GM19025 (cell line): ENCODE measurements around the gene TRIP11.

Source experiments
- ATAC-seq: cut with Tn5 transposase; IDR thresholded peaks from one replicate; pipeline ENCODE4 v1.9.1; 2021; ENCODE audit warnings: mild to moderate bottlenecking, low read depth, moderate library complexity; ENCODE audit not compliant: unreplicated experiment

Gene TRIP11

GRCh38 chr14:91961297-91962220 is 78.3 kb downstream of the TRIP11 start:
- ATAC-seq = no peak

DNA sequence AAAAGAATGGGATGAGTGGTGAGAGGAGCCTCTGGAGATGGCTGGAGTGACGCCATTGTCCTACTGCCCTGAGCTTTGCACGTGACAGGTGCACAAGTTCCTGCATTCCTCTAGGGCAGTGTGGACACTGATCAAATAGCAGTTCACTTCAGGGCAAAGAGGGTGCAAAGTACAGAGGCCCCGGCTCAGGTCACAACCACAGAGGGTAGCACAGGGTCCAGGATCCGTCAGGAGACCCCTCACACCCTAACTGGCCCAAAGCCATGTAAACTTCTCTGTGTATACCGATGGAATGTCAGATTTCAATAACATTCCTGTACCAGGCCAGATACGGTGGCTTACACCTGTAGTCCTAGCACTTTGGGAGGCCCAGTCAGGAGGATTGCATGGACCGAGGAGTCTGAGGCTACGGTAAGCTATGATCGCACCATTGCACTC is 82.0 kb downstream of the TRIP11 start:
- no peak for ATAC-seq

- ATAC-seq = no peak
Measured at GRCh38 chr14:91956616-91957015, 83.2 kb downstream of the TRIP11 start.

DNA sequence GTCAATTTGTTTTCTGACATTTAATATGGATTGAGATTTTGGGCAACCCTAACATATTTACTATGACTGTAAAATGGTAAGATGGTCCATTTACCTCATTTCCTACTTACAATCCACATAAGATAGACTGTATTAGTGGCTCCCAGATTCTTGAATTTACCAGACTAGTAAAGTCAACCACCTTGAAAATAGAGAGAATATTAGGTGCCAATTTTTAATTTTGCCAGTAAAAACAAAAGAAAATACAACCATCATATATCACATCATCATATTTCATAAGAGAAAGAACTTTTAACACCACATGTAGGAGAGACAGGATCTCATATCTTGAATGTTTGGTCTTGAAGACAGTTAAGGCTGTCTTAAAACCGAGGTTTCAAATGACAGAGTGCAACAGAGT is 84.7 kb downstream of the TRIP11 start:
- ATAC-seq = no peak

DNA sequence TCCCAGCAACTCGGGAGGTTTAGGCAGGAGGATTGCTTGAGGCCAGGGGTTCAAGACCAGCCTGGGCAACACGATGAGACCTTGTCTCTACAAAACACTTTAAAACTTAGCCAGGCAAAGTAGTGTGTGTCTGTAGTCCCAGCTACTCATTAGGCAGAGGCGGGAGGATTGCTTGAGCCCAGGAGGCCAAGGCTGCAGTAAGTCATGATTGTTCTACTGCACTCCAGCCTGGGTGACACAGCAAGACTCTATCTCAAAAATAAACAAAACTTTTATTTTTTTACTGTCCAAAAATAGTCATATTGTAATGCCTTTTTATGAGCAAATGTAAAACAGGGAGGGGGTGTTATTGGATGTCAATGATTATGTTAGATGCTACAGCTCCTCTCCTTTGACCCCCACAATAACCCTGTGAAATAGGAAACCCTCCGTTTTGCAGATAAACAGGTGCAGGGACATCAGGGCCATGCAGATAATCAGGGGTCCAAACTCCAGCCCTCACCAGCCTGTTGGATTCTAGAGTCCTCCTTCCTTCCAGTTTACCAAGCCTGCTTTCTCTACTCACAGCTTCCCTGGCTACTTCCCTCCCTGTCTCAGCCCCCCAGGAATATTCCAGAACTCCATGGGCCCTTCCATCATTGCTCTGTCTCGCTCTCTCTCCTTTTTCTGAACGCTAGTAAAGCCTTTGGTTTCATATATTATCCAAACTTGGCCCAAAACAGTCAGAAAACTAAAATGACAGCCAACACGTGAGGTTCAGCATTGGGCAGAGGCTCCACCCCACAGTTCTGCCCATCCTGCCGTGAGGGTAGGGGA is 86.5 kb downstream of the TRIP11 start:
- ATAC-seq = no peak

DNA sequence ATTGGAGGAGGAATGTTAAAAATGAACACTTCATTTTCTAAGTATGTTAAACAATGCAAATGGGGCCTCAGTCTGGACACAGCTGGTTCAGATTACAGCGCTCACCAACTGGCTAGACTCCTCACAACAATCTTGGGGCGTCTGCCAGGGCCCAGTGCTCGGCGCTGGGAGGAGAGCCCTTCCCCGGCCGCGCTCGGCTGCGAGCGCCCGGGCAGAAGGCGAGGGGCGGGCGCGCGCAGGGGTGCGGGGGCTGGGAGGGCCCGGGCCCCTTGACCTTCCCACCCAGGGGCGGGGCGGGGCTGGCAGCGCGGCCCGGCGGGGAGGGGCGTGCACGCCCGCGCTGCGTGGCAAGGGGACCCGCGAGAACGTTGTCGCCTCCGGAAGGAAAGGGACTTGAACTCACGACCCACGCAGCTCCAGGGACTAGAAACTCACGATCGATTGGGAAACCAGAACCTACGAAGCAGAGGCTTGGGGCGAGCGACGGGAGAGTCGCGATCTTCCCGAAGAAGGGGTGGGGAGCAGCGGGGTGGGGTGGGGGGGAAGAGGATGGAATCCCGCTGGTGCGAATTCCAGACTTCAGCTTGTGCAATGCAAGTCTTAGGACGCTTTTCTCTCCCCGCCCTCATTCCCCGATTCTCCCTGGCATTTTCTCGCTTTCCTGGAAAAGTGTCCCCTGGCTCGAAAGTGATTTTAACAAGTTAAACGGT is 92.2 kb downstream of the TRIP11 start, which contains the start of gene FBLN5:
Gene FBLN5, minus strand, starts transcription at position 220 of the 710 bp plus-strand sequence. CDS start 465 bp downstream, outside the sequence.
- ATAC-seq = no peak

- no peak for ATAC-seq
Measured at GRCh38 chr14:91946622-91947474, 93.0 kb downstream of the TRIP11 start.

DNA sequence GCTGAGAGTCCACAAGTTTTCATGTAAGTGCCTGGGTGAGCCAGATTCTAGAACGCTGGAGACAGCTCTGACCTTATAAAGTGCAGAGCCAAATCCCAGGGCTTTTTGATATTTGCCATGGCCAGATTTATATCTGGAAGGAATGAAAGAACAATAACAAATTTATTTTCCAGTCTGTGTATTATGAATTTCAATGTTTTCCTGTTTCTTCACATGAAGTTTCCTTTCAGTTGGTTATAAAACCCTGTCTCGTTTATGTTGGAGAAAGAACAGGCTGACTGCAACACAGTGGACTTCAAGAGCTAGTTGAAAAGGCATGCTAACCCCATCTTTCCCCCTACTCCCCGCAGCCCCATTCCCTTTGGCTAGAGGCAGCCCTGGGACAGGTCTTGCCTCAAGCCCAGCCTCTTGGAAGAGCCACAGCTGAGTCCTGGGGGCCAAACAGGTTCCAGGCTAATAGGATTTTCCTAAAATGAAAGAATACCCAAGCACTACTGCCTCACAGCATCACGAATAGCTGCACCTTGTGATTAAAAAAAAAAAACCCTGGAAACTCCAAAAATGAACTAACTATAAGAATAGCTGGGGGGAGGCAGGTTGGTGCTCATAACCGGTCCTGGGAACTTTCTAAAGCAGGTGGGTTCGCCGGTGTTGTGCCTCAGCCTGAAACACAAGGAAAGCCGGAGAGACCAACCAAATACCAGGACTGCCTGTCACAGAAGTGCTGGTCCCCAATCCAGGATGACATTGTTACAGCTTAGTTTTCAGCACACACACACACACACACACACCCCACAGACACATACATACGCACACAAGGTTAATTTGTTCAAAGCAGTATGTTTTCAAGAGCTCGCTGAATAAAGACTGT is 93.9 kb downstream of the TRIP11 start:
- ATAC-seq = no peak

DNA sequence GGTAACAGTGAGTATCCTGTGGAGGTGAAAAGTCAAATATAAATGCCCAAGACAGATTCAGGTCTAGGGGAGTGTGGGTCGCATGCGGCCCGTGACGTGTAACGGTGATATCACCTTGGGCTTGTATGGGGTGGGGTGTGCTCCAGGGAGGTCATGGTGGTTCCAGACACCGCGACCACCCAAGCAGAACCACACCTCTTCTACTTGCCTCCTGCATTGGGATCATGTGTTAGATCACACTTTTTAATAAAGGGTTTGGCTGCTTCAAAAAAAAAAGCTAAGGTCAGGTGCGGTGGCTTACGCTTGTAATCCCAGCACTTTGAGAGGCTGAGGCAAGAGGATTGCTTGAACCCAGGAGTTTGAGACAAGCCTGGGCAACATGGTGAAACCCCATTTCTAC is 96.9 kb downstream of the TRIP11 start:
- ATAC-seq = no peak

DNA sequence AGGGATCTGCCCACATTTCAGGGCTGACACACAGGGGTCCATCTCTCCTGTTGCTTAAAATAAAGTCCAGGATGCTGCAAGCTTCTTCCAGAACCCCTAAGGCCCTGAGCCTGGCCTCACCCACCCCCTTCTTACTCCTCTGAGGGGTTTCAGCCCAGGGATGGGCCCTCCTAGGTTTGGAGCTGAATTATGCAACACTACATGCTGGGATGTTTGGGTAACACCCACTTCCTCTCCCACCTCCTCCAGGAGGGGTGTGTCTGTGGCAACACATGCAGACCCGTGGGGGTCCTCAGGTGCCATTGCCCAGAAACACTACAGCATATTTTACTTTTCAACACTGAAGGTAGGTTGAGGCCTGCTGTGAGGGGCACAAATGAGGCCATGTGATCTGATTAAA is 97.7 kb downstream of the TRIP11 start:
- ATAC-seq = no peak

DNA sequence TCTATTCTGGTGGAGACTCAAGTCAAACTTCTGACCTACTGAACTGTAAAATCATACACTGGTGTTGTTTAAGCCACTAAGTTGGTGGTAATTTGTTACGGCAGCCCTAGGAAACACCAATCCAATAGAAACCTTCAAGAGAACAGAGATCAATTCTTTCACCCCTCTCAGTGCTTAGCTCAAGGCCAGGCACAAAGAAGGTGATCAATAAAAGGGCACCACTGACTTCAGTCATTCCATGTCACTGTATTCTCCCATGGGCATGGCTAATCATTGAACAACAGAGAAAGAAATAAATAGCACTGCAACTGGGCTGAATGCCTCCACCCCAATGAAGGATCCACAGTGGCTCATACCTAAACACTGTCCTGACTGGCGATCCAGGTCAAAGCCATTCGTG is 99.7 kb downstream of the TRIP11 start:
- ATAC-seq = no peak

DNA sequence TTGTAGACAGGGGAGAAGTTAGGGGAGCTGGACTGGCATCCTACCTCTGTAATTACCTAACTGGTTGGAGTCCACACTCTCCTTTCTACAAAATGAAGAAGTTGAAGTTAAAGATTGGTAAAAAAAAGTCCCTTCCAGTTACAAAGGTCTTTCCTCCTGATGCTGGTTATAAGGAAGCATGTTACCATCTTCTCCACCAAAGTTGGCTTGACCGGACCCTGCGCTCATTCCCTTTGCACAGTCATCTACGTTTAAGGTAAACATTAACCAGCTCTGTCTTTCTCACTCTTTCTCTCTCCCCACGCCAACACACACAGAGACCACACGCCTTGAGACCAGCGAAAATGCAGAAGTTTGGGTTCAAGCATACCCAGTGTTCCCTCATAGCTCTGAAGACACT is 104.3 kb downstream of the TRIP11 start:
- ATAC-seq = no peak

DNA sequence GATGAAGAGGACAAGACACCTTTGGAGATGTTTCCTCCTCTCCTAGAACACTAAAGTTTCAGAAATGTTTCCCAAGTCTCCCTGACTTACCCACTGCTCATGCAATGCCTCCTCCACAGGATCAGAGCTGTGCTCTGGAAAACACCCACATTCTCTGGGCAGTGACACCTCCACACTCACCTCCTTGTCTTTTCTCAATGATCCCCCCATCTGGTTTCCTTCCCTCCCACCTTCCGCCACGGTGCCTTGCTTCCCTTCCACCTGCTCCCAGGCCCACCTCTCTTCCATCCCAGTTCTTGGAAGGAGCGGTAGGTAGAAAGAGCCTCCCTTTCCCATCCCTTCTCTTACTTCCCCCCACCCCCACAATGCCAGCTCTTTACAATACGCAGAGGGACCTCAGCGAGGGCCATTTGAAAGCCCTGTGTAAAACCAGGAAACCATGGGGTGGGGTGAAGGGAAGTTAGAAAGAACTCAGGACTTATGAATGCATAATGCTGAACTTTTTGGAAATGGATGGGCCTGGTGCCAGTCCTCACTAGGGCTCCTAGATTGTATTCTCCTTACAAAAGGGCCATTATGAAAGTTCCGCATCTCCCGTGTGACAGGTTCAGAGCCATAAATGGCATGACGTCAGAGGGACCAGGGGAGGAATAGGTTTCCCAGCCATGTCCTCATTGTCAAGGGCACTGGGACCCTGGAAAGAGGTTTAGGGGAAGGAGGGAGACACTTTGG is 105.1 kb downstream of the TRIP11 start:
- ATAC-seq = no peak

DNA sequence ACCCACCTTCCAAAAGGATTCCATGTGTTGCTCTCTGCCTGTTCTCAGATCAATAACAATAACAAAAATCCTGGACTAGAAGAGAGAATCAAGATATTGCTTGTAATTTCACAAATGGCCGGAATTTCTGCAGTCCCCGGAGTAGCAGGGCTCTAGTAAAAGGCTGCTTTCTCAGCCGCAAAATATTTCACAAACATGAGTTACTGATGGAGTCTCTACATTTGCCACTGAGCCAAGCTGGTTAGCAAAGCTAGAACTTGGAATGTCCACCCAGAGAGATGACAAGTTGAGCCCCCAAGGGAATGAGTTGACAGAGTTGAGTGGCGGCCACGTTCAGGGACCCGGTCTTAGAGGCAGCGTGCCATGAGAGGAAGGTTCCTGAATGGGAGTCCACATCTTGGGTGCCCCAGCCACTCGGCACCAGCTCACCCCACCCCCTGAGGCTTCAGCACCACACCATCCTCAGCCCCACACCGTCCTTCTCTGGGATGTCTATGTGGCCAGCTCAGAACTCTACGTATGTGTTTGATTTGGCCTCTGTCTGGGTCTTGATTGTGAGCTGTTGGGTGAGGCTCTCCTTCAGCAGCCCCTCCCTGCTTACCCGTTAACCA is 108.3 kb downstream of the TRIP11 start:
- no peak for ATAC-seq

- ATAC-seq = no peak
Measured at GRCh38 chr14:91929700-91930099, 110.2 kb downstream of the TRIP11 start.

DNA sequence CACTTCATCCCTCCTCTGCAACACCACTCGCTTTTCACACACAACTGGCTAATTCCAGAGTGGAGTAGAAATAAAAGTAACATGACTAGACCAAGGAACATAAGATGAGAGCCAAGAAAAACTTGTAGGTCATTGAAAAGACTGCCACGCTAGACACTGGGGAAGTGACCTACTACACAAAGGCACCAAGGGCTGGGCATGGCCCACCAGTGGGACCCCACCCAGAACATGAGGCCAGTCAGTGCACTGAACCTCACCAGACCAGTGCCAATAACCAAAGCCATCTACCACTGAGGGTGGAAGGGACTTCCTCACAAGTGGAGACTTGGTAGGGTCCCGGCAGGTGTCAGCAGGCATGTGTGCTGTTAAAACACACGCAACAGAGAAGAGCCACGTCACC is 112.1 kb downstream of the TRIP11 start:
- ATAC-seq = no peak

GRCh38 chr14:91927191-91927590 is 112.7 kb downstream of the TRIP11 start:
- ATAC-seq = no peak
